Measurements from ENCODE around the gene RAB3GAP1. TPM values are rescaled to one million over a fixed set of nuclear protein-coding genes. Genes with fewer than 3 reads are reported as not detected.

Gene RAB3GAP1
- total RNA-seq, 2 experiments from 2014 or later, result 40.2 to 63.6 TPM

DNA sequence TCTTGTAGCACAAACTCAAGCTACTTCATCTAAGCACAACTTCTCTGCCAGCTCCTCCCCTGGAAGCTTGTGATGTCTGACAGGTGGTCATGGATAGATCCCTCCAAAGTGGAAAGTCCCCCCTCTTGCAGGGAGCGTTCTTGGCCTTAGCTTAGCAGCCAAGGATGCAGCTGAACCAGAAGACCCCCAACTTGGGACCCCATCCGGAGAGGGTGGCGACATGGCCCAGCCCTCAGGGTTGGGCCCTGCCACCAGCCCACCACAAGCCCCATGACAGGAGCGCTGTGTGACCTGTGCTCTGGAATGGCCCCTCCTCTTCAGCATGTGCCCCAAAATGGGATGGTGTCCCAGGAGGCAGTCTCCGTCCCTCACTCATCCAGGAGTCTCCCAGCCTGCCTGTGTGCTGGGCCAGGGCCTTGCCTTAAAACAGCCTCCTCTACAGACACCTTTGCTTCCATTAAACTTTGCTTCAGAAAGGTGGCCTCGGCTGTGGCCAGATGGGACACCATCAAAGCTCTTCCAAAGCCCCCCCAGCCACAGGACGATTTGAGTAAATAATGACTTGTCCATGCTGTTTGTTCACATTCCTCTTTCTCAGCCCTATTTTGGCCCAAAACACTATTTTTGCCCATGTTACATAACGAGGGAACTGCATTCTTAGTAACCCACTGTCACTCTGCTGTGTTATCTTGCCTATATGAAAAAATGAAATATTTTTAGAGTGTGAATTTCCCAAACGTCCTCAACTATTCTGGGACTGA, 122.1 kb downstream of the RAB3GAP1 start:
- H3K27ac ChIP-seq (ENCODE audit: low read depth, low read length, poor library complexity, severe bottlenecking), result no peak overlapping the region
- intact Hi-C loops (cut with micrococcal nuclease; ENCODE audit: unreplicated experiment), result no loop called here
- H3K9me2 ChIP-seq (ENCODE audit: insufficient read depth, low read length), result no peaks in the 10 kb centered on the region
- TF ChIP-seq, protein P1, sequence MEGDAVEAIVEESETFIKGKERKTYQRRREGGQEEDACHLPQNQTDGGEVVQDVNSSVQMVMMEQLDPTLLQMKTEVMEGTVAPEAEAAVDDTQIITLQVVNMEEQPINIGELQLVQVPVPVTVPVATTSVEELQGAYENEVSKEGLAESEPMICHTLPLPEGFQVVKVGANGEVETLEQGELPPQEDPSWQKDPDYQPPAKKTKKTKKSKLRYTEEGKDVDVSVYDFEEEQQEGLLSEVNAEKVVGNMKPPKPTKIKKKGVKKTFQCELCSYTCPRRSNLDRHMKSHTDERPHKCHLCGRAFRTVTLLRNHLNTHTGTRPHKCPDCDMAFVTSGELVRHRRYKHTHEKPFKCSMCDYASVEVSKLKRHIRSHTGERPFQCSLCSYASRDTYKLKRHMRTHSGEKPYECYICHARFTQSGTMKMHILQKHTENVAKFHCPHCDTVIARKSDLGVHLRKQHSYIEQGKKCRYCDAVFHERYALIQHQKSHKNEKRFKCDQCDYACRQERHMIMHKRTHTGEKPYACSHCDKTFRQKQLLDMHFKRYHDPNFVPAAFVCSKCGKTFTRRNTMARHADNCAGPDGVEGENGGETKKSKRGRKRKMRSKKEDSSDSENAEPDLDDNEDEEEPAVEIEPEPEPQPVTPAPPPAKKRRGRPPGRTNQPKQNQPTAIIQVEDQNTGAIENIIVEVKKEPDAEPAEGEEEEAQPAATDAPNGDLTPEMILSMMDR (conservative IDR thresholded peaks at IDR 0.05; ENCODE audit: low read length), result no peak
- no peak for TF ChIP-seq EZH2phosphoT487 (IDR thresholded peaks at IDR 0.05; ENCODE audit: borderline replicate concordance, low read depth, low read length)
- no peaks in the 10 kb centered on the region for H3K79me2 ChIP-seq (ENCODE audit: insufficient read depth, low read depth, low read length)
- H2AFZ ChIP-seq (ENCODE audit: low read length), result no peak overlapping the region
- no peaks in the 10 kb centered on the region for H3K9me3 ChIP-seq (ENCODE audit: low read length)
- H4K20me1 ChIP-seq (ENCODE audit: insufficient read depth, low read length), result no peaks in the 10 kb centered on the region
- ChIA-PET POLR2A (interaction anchor here (1.0 to 2.1 kb wide), 3 partner anchors 8 to 88 kb away, joined by 3 to 4 read pairs (median 4); no protein-coding TSS in a partner anchor), CTCF (ENCODE audit: unreplicated experiment) (no interaction called here)
- H3K4me2 ChIP-seq (ENCODE audit: low read length), result no peak overlapping the region
- H3K4me3 ChIP-seq (ENCODE audit: low read depth, low read length, poor library complexity, severe bottlenecking), result no peak overlapping the region
- no peaks in the 10 kb centered on the region for H3K4me1 ChIP-seq (ENCODE audit: insufficient read depth, low read length, poor library complexity, severe bottlenecking)
- no peak for DNase-seq (ENCODE audit: low spot score)
- BruUV-seq (replicated peaks), result no TSS peak
- H3K36me3 ChIP-seq (ENCODE audit: insufficient read depth, low read length), result peaks cover 56% of the 10 kb centered on the region

DNA sequence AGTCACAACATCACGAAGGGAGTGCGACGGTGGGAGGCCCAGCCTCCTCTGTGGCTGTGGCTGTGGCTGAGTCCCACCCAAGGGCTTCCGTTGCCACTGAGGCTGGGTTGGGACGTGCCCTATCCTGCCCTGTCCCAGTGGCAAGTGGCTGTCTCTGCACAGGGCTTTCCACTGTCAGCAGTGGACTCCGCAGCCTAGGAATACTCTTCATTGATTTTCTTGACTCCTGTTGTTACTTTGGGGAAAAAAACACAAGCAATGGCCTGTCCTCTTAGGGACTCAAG, 122.7 kb downstream of the RAB3GAP1 start:
- intact Hi-C loops (cut with micrococcal nuclease; ENCODE audit: unreplicated experiment), result no loop called here
- Histone ChIP-seq H3K4me2 (ENCODE audit: low read length) (no peak overlapping the region), H3K36me3 (ENCODE audit: insufficient read depth, low read length) (peaks cover 50% of the 10 kb centered on the region), H4K20me1 (ENCODE audit: insufficient read depth, low read length) (no peaks in the 10 kb centered on the region), H2AFZ (ENCODE audit: low read length) (no peak overlapping the region), H3K9me2 (ENCODE audit: insufficient read depth, low read length) (no peaks in the 10 kb centered on the region), H3K79me2 (ENCODE audit: insufficient read depth, low read depth, low read length) (no peaks in the 10 kb centered on the region), H3K4me3 (ENCODE audit: low read depth, low read length, poor library complexity, severe bottlenecking) (no peak overlapping the region), H3K9me3 (ENCODE audit: low read length) (no peaks in the 10 kb centered on the region), H3K27ac (ENCODE audit: low read depth, low read length, poor library complexity, severe bottlenecking) (no peak overlapping the region), H3K4me1 (ENCODE audit: insufficient read depth, low read length, poor library complexity, severe bottlenecking) (no peaks in the 10 kb centered on the region)
- no TSS peak for BruUV-seq (replicated peaks)
- no peak for DNase-seq (ENCODE audit: low spot score)
- POLR2A ChIA-PET, result no interaction called here
- CTCF ChIA-PET (ENCODE audit: unreplicated experiment), result no interaction called here
- no peak for TF ChIP-seq EZH2phosphoT487 (IDR thresholded peaks at IDR 0.05; ENCODE audit: borderline replicate concordance, low read depth, low read length)
- TF ChIP-seq, protein P1 (conservative IDR thresholded peaks at IDR 0.05; ENCODE audit: low read length), result no peak

DNA sequence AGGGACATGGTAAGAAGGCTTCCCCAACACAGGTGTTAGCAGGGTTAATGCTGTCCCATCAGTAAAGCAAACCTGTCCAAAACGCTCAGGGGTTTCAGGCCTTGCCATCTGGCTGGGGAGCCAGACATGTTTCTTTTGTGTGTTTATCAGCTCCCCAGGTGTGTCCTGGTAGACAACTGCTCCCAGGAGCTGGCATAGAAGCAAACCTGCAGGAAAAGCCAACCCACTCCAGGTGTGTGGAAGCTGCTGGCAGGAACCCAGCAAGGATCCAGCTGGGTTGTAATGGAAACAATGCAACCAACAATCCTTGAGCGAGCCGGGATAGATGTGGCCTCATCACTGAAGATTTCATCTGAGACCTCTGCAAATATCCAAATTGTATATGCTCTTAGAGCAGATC, 123.1 kb downstream of the RAB3GAP1 start:
- no peak for DNase-seq (ENCODE audit: low spot score)
- intact Hi-C loops (cut with micrococcal nuclease; ENCODE audit: unreplicated experiment), result no loop called here
- Histone ChIP-seq H3K4me1 (ENCODE audit: insufficient read depth, low read length, poor library complexity, severe bottlenecking) (no peaks in the 10 kb centered on the region), H3K4me2 (ENCODE audit: low read length) (no peak overlapping the region), H3K27ac (ENCODE audit: low read depth, low read length, poor library complexity, severe bottlenecking) (no peak overlapping the region), H3K4me3 (ENCODE audit: low read depth, low read length, poor library complexity, severe bottlenecking) (no peak overlapping the region), H2AFZ (ENCODE audit: low read length) (no peak overlapping the region), H3K9me3 (ENCODE audit: low read length) (no peaks in the 10 kb centered on the region), H3K36me3 (ENCODE audit: insufficient read depth, low read length) (peaks cover 47% of the 10 kb centered on the region), H3K9me2 (ENCODE audit: insufficient read depth, low read length) (no peaks in the 10 kb centered on the region), H3K79me2 (ENCODE audit: insufficient read depth, low read depth, low read length) (no peaks in the 10 kb centered on the region), H4K20me1 (ENCODE audit: insufficient read depth, low read length) (no peaks in the 10 kb centered on the region)
- BruUV-seq (replicated peaks), result no TSS peak
- CTCF ChIA-PET (ENCODE audit: unreplicated experiment), result no interaction called here
- TF ChIP-seq EZH2phosphoT487 (IDR thresholded peaks at IDR 0.05; ENCODE audit: borderline replicate concordance, low read depth, low read length), result no peak
- TF ChIP-seq, protein P1 (conservative IDR thresholded peaks at IDR 0.05; ENCODE audit: low read length), result no peak
- POLR2A ChIA-PET, result no interaction called here
